GM12864 (cell line): ENCODE measurements around the gene CCT7.

ENCODE experiments used
- DNase-seq: peaks from one replicate; pipeline ENCODE4 v3.0.0-alpha.2; 2011; ENCODE audit warnings: low read depth
- H3K4me3 ChIP-seq: 2 replicates; pipeline ENCODE4 v1.5.1; 2011; ENCODE audit warnings: mild to moderate bottlenecking, low read depth, low read length, control low read depth
- CTCF ChIP-seq: IDR thresholded peaks from 2 replicates; pipeline ENCODE4 v1.5.1; 2011; ENCODE audit warnings: low read depth, mild to moderate bottlenecking, moderate library complexity, low read length, control low read depth, inconsistent platforms; ENCODE audit errors: missing control alignments

CCT7 gene

DNA sequence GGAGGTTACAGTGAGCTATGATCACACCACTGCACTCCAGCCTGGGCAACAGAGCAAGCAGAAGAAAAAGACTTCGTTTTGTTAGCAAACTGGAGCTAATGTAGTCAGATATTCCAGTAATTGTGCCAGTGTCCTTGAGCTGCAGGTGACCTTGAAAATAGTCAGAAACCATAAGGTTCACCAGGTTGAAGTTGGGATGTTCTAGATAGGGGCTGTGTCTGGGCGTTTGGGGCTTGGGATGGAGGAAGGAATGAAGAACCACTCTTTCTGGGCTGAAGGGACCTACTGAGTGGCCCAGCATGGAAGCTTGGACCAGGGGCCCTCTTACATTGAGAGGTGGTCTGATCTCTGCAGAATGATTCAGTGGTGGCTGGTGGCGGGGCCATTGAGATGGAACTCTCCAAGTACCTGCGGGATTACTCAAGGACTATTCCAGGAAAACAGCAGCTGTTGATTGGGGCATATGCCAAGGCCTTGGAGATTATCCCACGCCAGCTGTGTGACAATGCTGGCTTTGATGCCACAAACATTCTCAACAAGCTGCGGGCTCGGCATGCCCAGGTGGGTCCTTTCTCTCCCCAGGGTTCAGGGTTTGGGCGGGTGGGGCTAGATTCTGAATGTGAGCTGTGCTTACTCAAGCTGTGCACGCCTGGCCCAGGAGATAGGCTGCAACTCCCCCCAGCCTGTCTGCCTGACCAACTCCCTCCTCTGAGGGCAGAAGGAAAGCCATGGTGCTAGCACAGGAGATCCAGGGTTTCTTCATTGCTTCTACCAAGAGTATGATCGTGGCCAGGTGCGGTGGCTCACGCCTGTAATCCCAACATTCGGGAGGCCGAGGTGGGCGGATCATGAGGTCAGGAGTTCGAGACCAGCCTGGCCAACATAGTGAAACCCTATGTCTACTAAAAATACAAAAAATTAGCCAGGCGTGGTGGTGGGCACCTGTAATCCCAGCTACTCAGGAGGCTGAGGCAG is 17.1 kb downstream of the CCT7 start:
- no peak overlapping the region for H3K4me3 ChIP-seq
- TF ChIP-seq CTCF, result no peak
- no peak for DNase-seq

DNA sequence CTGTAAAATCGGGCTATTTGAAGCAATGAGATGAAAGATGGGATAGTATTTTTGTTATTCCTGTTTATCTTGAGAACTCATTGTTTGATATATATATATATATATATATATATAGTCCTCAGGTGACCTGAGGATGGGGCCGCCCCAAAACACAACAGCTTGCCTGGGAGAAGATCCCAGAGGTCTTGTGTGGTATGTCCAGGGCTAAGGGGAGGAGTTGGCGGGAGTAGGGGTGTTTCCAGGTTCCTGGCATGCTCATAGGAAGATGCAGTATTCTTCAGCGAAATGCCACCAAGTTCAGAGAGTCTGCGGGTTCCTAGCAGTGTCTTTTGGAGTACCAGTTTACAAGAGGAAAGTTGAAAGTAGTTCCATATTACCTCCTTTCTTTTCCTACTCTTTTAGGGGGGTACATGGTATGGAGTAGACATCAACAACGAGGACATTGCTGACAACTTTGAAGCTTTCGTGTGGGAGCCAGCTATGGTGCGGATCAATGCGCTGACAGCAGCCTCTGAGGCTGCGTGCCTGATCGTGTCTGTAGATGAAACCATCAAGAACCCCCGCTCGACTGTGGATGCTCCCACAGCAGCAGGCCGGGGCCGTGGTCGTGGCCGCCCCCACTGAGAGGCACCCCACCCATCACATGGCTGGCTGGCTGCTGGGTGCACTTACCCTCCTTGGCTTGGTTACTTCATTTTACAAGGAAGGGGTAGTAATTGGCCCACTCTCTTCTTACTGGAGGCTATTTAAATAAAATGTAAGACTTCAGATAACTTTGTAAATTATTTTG is 18.3 kb downstream of the CCT7 start:
- TF ChIP-seq CTCF, result no peak
- H3K4me3 ChIP-seq, result no peak overlapping the region
- DNase-seq, result no peak

GRCh38 chr2:73253400-73253799 is 19.3 kb downstream of the CCT7 start:
- no peak for DNase-seq
- H3K4me3 ChIP-seq, result no peak overlapping the region
- TF ChIP-seq CTCF, result no peak

DNA sequence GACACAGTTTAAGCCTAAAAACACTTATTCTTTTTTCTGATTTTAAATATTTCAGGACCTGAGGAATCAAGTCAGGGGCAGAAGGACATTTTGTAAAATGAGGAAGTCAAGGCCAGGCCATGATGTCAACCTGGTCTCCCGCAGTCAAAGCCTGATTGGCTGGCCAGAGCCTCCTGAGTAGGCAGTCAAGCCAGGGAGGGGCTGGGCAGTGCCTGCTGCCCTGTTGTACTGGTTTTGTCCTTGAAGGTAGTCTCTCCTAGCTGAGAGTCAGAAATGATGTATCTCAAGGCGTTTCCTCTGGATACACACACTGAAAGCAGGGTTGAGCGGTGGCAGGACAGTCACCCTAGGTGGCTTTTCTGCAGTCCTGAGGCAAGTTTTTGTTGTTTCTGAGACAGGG is 19.8 kb downstream of the CCT7 start:
- DNase-seq, result no peak
- no peak for TF ChIP-seq CTCF

DNA sequence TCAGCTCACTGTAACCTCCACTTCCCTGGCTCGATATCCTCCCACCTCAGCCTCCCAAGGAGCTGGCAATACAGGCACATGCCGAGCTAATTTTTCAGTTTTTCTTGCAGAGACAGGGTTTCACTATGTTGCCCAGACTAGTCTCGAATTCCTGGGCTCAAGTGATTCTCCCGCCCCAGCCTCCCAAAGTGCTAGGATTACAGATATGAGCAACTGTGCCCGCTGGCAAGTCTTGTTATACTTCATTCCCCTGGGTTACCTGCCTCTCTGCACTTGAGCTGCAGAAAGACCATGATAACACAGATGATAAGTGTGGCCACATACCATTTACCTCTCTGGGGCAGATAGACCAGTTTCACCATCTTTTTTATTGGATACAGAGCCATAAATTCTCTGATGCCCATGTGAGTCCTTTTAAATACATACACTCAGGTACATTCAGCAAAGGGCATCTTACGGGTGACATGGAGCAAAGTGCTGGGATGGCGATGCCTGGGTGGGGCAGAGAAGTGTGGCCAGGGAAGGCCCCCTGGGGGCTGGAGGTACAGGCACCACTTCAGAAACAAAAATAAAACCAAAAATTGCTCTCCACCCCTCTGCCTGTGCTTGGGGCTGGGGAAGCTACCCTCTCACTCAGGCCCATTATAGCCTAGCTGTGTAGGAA is 20.4 kb downstream of the CCT7 start:
- H3K4me3 ChIP-seq, result no peak overlapping the region
- DNase-seq, result no peak
- TF ChIP-seq CTCF, result no peak

More for the DNA sequence above, 19.8 kb downstream of the CCT7 start:
- no peak overlapping the region for H3K4me3 ChIP-seq

- no peak overlapping the region for H3K4me3 ChIP-seq
- DNase-seq, result no peak
- no peak for TF ChIP-seq CTCF
Measured at GRCh38 chr2:73255007-73255644, 21.0 kb downstream of the CCT7 start.
